Lower leg skin (tissue), 3 donors: ENCODE measurements around the gene ADGB.

ENCODE experiments used
- POLR2A ChIP-seq, 2 donors: fragments of 450-650 bp; IDR thresholded peaks; one replicate each; pipeline ENCODE4 v1.6.1; 2016 to 2017; ENCODE audit warnings: antibody characterized with exemption in 2 of 2, mild to moderate bottlenecking in 1 of 2, moderate library complexity in 1 of 2
- TF ChIP-seq, protein P1 (sequence below), 3 donors: fragments of 450-650 bp; IDR thresholded peaks; one replicate each; pipeline ENCODE4 v1.5.1; 2016; ENCODE audit warnings: antibody characterized with exemption in 3 of 3, mild to moderate bottlenecking in 3 of 3, moderate library complexity in 2 of 3

GRCh38 chr6:146602526-146602925 lies 3.8 kb downstream of the ADGB start:
- no peak for TF ChIP-seq POLR2A (IDR thresholded peaks at IDR 0.05)
- TF ChIP-seq, protein P1, sequence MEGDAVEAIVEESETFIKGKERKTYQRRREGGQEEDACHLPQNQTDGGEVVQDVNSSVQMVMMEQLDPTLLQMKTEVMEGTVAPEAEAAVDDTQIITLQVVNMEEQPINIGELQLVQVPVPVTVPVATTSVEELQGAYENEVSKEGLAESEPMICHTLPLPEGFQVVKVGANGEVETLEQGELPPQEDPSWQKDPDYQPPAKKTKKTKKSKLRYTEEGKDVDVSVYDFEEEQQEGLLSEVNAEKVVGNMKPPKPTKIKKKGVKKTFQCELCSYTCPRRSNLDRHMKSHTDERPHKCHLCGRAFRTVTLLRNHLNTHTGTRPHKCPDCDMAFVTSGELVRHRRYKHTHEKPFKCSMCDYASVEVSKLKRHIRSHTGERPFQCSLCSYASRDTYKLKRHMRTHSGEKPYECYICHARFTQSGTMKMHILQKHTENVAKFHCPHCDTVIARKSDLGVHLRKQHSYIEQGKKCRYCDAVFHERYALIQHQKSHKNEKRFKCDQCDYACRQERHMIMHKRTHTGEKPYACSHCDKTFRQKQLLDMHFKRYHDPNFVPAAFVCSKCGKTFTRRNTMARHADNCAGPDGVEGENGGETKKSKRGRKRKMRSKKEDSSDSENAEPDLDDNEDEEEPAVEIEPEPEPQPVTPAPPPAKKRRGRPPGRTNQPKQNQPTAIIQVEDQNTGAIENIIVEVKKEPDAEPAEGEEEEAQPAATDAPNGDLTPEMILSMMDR (IDR thresholded peaks at IDR 0.05): no peak
